Anterior cingulate cortex (tissue), 58 donors: ENCODE results near the gene STARD7.

ENCODE experiments used
- DNase-seq, 58 donors: peaks; one replicate each; lab custom pipeline; 2025; lab: John Stamatoyannopoulos, UW

Gene STARD7

DNA sequence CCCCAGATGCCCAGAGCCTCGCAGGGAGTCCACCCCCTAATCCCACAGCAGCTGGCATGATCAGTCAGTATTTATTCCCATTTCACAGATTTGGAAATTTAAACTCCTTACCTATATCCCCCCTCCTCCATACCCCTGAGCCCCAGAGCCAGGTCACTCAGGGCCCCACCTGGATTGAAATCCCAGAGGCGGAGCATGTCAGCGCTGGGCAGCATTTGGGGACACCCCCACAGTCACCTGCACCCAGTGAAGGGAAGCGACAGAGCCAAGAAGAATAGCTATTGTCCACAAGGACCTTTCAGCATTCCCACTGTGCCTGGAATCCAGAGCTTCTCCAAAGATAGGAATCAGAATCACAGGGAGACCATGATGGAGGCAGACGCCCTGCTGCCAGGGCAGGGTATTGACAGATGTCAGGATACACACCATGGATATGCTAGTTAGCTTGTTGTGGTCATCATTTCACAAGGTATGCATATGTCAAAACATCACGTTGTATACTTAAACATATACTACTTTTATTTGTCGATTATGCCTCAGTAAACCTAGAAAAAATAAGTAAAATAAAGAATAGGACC is 69.4 kb downstream of the STARD7 start:
- DNase-seq = no peak

DNA sequence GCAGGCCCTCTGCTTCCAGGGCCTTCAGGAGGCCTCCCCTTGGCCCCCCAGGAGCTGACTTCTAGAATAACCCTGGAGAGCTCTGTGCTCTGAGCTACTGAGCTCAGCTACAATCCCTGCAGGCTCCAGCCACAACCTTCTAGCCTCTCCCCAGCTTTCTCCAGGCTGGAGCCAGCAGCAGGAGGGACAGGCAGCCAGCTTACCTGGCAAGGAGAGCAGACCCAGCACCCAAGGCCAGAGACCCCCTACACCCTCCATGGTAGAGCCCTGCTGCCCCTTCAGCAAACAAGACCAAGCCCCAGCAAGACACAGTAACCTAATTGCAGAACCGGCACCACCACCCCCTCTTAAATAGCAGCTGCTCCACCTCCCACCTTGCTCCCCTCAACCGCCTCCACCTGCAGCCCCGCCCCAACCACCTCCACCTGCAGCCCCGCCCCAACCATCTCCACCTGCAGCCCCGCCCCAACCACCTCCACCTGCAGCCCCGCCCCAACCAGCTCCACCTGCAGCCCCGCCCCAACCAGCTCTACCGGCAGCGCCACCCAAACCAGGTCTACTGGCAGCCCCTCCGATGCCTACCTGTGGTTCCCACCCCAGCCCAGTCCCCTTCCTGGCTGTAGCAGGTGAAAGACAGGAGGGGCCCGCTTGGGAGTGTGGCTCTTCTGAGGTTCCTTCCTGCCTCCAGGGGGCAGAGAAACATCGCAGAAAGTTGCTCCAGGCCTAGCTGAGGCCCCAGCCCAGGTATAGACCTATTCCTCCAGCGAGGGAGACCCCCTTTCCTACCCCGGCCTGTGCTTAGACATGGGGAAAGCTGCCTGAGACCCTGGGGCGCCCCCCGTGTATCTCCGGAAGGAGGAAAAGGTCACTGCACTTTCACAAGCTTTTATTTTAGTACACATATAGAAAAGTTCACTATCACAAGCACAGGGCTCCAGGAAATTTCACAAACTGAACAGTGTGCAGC is 70.2 kb downstream of the STARD7 start, which contains the start of gene ASTL:
Gene ASTL, minus strand, starts transcription at position 324 of the 967 bp plus-strand sequence. Its CDS starts 66 bp downstream, at position 258.
- DNase-seq = peak in 7 of 58 donors; percentile 5 to 20 (median 16)

- no peak for DNase-seq
These were observed 71.1 kb downstream of the STARD7 start for GRCh38 chr2:96137321-96138178.

- DNase-seq = no peak
These were observed 72.4 kb downstream of the STARD7 start for GRCh38 chr2:96136129-96136720.

- DNase-seq = no peak
These were observed 73.0 kb downstream of the STARD7 start for GRCh38 chr2:96135621-96136020.

- no peak for DNase-seq
These were observed 73.5 kb downstream of the STARD7 start for GRCh38 chr2:96135171-96135570.
